GM19351 (cell line): Measurements from ENCODE around the gene FILIP1L.

Experiments
- ATAC-seq: cut with Tn5 transposase; IDR thresholded peaks from one replicate; pipeline ENCODE4 v1.9.1; 2021; ENCODE audit warnings: mild to moderate bottlenecking, moderate library complexity; ENCODE audit not compliant: unreplicated experiment

The FILIP1L gene

GRCh38 chr3:100045696-100046095 is 68.6 kb downstream of the FILIP1L start:
- ATAC-seq = no peak

DNA sequence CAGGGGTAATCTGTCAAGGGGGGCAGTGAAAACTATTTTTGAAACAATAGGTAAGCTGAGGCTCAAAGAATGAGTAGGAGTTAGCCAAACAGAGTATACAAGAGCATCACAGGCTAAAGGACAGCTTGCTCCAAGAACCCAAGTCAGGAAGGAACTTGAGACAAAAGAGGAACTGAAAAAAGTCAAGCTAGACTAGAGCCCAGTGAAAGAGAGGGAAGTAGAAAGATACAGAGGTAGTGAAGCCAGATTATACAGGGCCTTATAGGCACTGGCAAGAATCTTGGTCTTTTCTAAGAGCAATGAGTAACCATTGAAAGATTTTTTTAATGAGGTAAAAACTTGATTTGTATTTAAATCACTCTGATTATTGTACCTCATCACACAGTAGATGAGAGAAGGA is 69.9 kb downstream of the FILIP1L start:
- ATAC-seq = peak; percentile 78

DNA sequence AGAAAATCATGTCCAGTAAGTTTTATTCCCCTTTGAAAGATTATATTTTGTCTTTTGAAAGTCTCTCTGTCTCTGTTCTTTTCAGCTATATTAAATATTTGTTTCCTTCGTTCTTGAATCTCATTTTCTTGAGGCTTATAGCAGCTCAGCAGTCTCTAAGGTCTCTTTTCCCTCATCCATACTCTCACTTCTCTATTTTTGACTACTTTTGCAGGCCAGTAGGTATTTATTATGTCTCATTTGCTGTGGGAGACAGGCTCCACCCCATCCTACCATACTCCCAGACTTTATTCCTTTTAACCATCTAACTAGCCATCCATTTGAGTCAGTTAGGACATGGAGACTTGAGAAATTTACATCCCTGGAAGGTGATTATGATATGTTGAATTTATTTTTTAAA is 71.0 kb downstream of the FILIP1L start:
- ATAC-seq = no peak

DNA sequence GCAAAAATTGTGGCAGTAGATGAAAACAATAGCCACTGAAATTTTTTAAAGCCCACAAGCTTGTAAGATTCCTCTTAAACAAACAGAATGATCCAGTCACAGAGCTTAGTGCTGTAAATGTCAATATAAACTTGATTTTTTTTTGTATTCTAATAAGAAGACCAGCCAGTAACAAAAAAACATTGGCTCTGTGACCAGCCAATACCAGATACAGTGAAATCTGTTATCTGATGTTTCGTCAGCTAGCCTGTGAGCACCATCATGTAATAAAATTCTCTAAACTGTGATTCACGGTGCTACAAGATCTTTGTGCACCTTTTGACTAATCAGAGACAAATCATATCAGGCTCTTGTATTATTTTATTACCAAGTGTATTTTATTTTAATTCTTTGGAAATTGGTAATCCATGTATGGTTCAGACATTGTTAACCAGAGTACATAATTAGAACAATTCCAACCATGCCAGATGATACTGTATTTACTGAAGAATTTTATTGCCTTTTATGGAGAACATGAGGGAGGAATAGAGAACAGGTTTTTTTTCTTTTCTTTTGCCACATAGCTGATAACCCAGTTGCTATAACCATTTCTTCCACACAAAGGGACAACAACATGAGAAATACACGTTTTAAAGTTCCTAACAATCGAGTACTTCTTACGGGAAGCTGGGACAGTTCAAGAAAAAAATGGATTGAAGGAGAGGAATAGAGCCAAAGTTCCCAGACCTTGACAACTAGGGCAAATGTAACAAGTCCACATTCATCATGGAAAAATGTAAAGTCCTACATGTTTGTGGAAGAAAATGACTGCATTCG is 71.9 kb downstream of the FILIP1L start:
- ATAC-seq = no peak

- ATAC-seq = no peak
These were observed 73.0 kb downstream of the FILIP1L start for GRCh38 chr3:100041328-100041749.

DNA sequence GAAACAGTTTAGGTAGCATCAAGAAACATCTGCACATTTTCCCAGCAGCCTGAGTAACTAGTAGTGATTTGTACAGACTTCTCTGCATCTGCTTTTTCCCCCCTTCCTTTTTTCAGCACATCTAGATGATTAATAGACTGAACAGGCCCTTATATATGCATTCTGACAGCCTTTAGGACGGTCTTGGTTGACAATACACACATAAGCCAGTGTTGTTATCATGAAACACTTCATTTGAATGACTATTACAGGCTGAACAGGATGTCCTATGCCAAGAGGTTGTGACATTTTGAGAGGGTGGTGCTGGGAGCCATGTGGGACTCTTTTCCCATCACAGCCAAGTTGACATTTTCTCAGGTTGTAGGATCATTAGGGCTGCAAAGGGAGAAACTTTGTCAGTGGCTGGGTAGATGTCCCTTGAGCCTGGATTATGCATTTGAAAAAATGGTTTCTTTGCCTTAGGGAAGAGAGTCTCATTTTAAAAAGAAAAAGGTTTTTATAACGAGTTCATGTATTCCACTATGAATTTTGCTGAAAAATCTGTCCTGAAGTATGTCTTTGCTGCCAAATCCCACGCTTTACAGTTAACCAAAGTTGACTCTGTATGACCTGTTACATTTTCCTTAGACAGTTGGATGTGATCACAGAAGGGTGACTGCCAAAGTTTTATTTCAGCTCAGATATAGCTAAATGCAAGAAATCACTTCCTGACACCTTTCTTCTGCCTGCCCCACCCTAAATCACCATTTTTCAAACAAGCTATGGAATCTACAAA is 73.7 kb downstream of the FILIP1L start:
- ATAC-seq = no peak

DNA sequence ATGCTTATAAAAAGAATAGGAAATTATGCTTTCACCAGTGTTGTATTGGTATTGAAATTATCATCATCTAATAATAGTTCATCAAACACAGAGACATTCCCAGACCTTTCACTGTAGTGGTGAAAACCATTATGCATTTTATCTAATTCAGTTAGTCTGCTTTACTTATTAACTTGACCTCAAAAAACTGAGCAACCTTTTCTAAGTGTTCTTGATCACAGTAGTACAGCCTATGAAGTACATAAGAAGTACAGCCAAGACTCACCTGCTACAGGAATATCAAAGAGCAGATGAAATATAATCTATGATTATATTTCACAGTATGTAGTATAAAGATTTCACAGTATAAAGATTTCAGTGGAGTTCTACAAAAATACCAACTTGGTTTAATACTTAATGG is 75.2 kb downstream of the FILIP1L start:
- no peak for ATAC-seq

- no peak for ATAC-seq
These were observed 80.3 kb downstream of the FILIP1L start for GRCh38 chr3:100033903-100034471.

DNA sequence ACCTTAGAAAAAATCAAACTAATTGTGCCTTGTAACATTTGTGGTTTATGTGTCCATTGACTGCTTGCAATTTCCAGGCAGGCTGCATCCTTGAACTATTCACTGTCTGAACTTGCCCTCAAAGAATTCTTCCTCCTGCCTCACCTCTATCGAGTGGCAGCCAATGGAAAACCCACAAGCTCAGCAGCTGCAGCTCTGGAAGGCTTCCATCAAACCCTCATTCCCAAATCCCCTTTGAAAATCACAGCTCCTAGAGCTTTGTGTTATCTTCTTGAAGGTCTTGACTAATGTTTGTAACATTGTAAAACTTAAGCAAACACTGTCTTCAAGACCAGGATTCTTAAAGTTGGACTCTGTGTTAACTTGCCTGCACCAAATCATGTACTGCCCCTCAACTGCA is 81.1 kb downstream of the FILIP1L start:
- no peak for ATAC-seq

GRCh38 chr3:100032243-100032642 is 82.1 kb downstream of the FILIP1L start:
- no peak for ATAC-seq

- no peak for ATAC-seq
These were observed 83.3 kb downstream of the FILIP1L start for GRCh38 chr3:100030914-100031425.

GRCh38 chr3:100030346-100030745 is 84.0 kb downstream of the FILIP1L start:
- peak; percentile 42 for ATAC-seq

- peak; percentile 74 for ATAC-seq
These were observed 84.6 kb downstream of the FILIP1L start for GRCh38 chr3:100029689-100030088.

- ATAC-seq = no peak
These were observed 85.2 kb downstream of the FILIP1L start for GRCh38 chr3:100029052-100029451.

DNA sequence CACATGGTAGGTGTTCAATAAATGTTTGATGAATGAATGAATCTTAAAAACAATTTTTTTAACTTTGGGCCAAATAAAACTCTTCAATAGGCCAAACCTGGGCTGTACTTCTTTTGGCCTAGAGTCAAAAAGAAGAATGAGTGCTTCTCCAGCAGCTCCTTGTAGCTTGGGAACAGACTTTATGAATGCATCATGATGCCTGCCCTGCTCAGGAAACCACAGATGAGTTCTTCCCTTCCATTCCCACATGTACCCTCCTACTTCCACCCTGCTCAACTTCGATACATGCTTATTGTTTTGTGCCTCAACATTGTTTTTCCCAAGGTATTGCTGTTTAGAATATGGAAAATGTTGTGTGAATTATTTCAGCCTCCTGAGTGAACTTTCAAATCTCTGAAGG is 87.0 kb downstream of the FILIP1L start:
- ATAC-seq = no peak

GRCh38 chr3:100024520-100025303 is 89.6 kb downstream of the FILIP1L start:
- ATAC-seq = no peak

DNA sequence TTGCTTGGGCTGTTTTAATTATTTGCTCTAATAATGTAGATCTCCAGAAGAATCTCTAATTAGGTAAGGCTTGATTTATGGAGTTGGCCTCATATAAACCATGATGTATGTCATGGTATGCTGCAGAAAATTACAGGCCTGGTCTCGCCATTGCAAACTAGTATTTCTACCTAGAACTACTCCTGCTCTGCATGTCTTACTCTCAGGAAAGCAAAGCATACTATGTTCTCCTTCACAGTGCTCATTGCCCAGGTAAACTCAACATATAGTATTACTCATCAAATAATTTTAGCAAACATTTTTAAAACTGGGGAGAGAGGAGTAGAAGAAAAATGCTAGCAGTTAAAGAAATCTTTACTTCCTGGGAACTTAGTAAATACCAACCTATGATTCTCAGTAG is 90.7 kb downstream of the FILIP1L start:
- no peak for ATAC-seq

DNA sequence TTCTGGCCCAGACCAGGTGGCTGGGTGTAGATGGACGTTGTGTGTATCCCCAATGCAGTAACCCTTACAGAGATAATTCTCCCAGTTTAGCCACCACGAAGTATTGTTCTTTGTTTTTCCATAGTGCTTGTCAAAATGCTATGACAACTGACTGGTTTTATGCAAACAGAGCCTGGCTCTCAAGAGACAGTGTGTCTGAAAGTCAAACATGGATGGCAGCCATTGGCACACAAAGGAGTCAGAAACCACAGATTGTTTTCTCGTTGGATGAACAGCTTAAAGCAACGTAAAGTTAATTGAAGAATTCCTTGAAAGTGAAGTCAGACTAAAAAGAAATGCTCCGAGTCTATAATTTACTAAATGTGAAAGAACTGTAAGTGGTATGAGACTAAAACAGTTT is 91.2 kb downstream of the FILIP1L start:
- no peak for ATAC-seq

- no peak for ATAC-seq
These were observed 91.8 kb downstream of the FILIP1L start for GRCh38 chr3:100022506-100022905.

DNA sequence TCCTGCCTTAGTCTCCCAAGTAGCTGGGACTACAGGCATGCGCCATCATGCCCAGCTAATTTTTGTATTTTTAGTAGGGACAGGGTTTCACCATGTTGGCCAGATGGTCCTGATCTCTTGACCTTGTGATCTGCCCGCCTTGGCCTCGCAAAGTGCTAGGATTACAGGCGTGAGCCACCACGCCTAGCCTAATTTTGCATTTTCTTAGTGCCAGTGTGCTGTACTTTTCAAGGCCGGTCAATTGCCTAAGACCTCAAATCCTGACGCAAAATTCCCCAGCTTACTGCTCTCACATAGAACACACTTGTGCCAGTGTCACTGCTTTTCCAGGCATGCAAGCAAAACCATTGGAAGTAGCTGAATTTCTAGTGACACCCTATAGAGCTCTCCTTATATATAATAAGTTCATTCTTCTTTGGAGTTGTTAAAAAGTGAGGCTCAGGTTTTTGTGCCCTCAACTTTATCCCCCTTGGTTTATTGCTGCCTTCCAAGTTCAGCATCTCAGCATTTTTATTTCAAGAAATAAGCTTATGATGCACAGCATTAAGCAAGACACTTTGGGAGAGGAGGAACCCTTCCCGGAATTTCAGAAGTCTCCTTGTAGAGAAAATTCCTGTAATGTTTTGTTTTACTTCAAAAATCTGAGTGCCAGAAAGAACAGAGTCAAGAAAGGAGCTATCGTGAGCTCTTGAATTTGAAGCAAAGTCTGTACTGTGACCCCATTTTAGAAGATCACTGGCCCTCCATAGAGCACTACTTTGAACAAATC is 93.2 kb downstream of the FILIP1L start:
- no peak for ATAC-seq
